ENCODE results near the gene ELFN1.

Gene ELFN1

GRCh38 chr7:1742555-1743303 is 72.7 kb downstream of the ELFN1 start:
- peak; percentile 85 for DNase-seq (ENCODE audit: low spot score)

GRCh38 chr7:1743481-1744230 is 73.6 kb downstream of the ELFN1 start:
- no peak for DNase-seq (ENCODE audit: low spot score)

- DNase-seq (ENCODE audit: low spot score): no peak
Observed at GRCh38 chr7:1744296-1745017, 74.4 kb downstream of the ELFN1 start.

GRCh38 chr7:1745018-1745532 is 75.0 kb downstream of the ELFN1 start:
- no peak for DNase-seq (ENCODE audit: low spot score)

GRCh38 chr7:1745576-1746490 is 75.8 kb downstream of the ELFN1 start:
- no peak for DNase-seq (ENCODE audit: low spot score)

- no peak for DNase-seq (ENCODE audit: low spot score)
Observed at GRCh38 chr7:1746491-1746975, 76.5 kb downstream of the ELFN1 start.

GRCh38 chr7:1747004-1747801 is 77.1 kb downstream of the ELFN1 start:
- no peak for DNase-seq (ENCODE audit: low spot score)

GRCh38 chr7:1748076-1748838 is 78.2 kb downstream of the ELFN1 start:
- no peak for DNase-seq (ENCODE audit: low spot score)

- DNase-seq (ENCODE audit: low spot score): no peak
Observed at GRCh38 chr7:1748839-1749173, 78.7 kb downstream of the ELFN1 start.

- DNase-seq (ENCODE audit: low spot score): no peak
Observed at GRCh38 chr7:1749351-1749863, 79.3 kb downstream of the ELFN1 start.

- no peak for DNase-seq (ENCODE audit: low spot score)
Observed at GRCh38 chr7:1749864-1750466, 79.9 kb downstream of the ELFN1 start.

- no peak for DNase-seq (ENCODE audit: low spot score)
Observed at GRCh38 chr7:1750541-1751021, 80.5 kb downstream of the ELFN1 start.

- no peak for DNase-seq (ENCODE audit: low spot score)
Observed at GRCh38 chr7:1752111-1752510, 82.0 kb downstream of the ELFN1 start.

- no peak for DNase-seq (ENCODE audit: low spot score)
Observed at GRCh38 chr7:1752771-1753563, 82.9 kb downstream of the ELFN1 start.

- DNase-seq (ENCODE audit: low spot score): no peak
Observed at GRCh38 chr7:1753564-1753867, 83.4 kb downstream of the ELFN1 start.

- DNase-seq (ENCODE audit: low spot score): no peak
Observed at GRCh38 chr7:1754345-1754908, 84.3 kb downstream of the ELFN1 start.

GRCh38 chr7:1755783-1756625 is 85.9 kb downstream of the ELFN1 start:
- DNase-seq (ENCODE audit: low spot score): no peak
